NCI-H2029 (cell line): Measurements from ENCODE around the gene ART3.

Experiments used
- DNase-seq: peaks from one replicate; lab custom pipeline; 2025; lab: John Stamatoyannopoulos, UW

ART3 gene

GRCh38 chr4:76072760-76073159 is 1.7 kb upstream of the ART3 start:
- DNase-seq: no peak

GRCh38 chr4:76074993-76075600 is 588 bp downstream of the ART3 start:
- DNase-seq: no peak

- no peak for DNase-seq
Measured at GRCh38 chr4:76078033-76078613, 3.6 kb downstream of the ART3 start.

GRCh38 chr4:76083386-76083988 is 9.0 kb downstream of the ART3 start:
- no peak for DNase-seq

- DNase-seq: no peak
Measured at GRCh38 chr4:76084542-76084941, 10.0 kb downstream of the ART3 start.

GRCh38 chr4:76087007-76087769 is 12.7 kb downstream of the ART3 start:
- peak; percentile 48 for DNase-seq

GRCh38 chr4:76088719-76089118 is 14.2 kb downstream of the ART3 start:
- DNase-seq: no peak

- no peak for DNase-seq
Measured at GRCh38 chr4:76090241-76090691, 15.8 kb downstream of the ART3 start.

- no peak for DNase-seq
Measured at GRCh38 chr4:76091052-76091451, 16.5 kb downstream of the ART3 start.

GRCh38 chr4:76095568-76095967 is 21.1 kb downstream of the ART3 start:
- no peak for DNase-seq

- DNase-seq: no peak
Measured at GRCh38 chr4:76096076-76096475, 21.6 kb downstream of the ART3 start.

GRCh38 chr4:76105652-76106051 is 31.1 kb downstream of the ART3 start:
- DNase-seq: no peak

GRCh38 chr4:76106442-76106841 is 31.9 kb downstream of the ART3 start:
- DNase-seq: no peak

GRCh38 chr4:76108467-76109181 is 34.1 kb downstream of the ART3 start:
- DNase-seq: no peak

- DNase-seq: no peak
Measured at GRCh38 chr4:76116821-76117220, 42.3 kb downstream of the ART3 start.

GRCh38 chr4:76117536-76117935 is 43.0 kb downstream of the ART3 start:
- no peak for DNase-seq

GRCh38 chr4:76120199-76120598 is 45.7 kb downstream of the ART3 start:
- no peak for DNase-seq

- DNase-seq: no peak
Measured at GRCh38 chr4:76125816-76126215, 51.3 kb downstream of the ART3 start.

GRCh38 chr4:76127754-76128153 is 53.2 kb downstream of the ART3 start:
- DNase-seq: no peak

GRCh38 chr4:76141241-76141640 is 66.7 kb downstream of the ART3 start:
- no peak for DNase-seq

- DNase-seq: no peak
Measured at GRCh38 chr4:76144546-76144945, 70.0 kb downstream of the ART3 start.

- DNase-seq: peak; percentile 42
Measured at GRCh38 chr4:76147454-76148141, 73.1 kb downstream of the ART3 start.
